SK-N-SH treated with all-trans-retinoic acid at 6 μM for 48 hours (cell line): Measurements from ENCODE around the gene MYO7A.

ENCODE experiments used
- ATAC-seq: fragments of 200-7000 bp; cut with Tn5 transposase; 3 replicates; pipeline ENCODE4 v1.9.1; 2020; ENCODE audit warnings: mild to moderate bottlenecking, moderate library complexity
- ARNTL ChIP-seq: fragments of 450-650 bp; formaldehyde crosslinking; IDR thresholded peaks from 2 replicates; pipeline ENCODE4 v1.5.0; 2020; ENCODE audit warnings: low read depth, mild to moderate bottlenecking, moderate library complexity, borderline replicate concordance
- BACH2 ChIP-seq: fragments of 250-450 bp; sonication (Bioruptor Pico); IDR thresholded peaks from 2 replicates; pipeline ENCODE4 v1.9.0; 2021; ENCODE audit warnings: mild to moderate bottlenecking, borderline replicate concordance
- CREB5 ChIP-seq: fragments of 250-450 bp; sonication (Bioruptor Pico); IDR thresholded peaks from 2 replicates; pipeline ENCODE4 v1.5.1; 2020; ENCODE audit warnings: low read depth, mild to moderate bottlenecking, moderate library complexity
- CSDC2 ChIP-seq: fragments of 250-450 bp; sonication (Bioruptor Pico); IDR thresholded peaks from 2 replicates; pipeline ENCODE4 v1.5.0; 2020; ENCODE audit warnings: mild to moderate bottlenecking, moderate library complexity
- CSRNP3 ChIP-seq: fragments of 250-450 bp; sonication (Bioruptor Pico); IDR thresholded peaks from 2 replicates; pipeline ENCODE4 v1.5.1; 2021; ENCODE audit warnings: mild to moderate bottlenecking, moderate library complexity
- ESRRG ChIP-seq: fragments of 250-450 bp; sonication (Bioruptor Pico); IDR thresholded peaks from 2 replicates; pipeline ENCODE4 v1.6.1; 2021; ENCODE audit warnings: mild to moderate bottlenecking
- GLIS3 ChIP-seq: fragments of 250-450 bp; sonication (Bioruptor Pico); IDR thresholded peaks from 2 replicates; pipeline ENCODE4 v1.5.0; 2020; ENCODE audit warnings: mild to moderate bottlenecking, moderate library complexity
- ISL1 ChIP-seq: fragments of 250-450 bp; sonication (Bioruptor Pico); IDR thresholded peaks from 2 replicates; pipeline ENCODE4 v2.1.2; 2022; ENCODE audit warnings: mild to moderate bottlenecking, moderate library complexity
- OSR1 ChIP-seq: fragments of 250-450 bp; sonication (Bioruptor Pico); IDR thresholded peaks from 2 replicates; pipeline ENCODE4 v1.8.0; 2022; ENCODE audit warnings: moderate library complexity, mild to moderate bottlenecking, inconsistent platforms
- PATZ1 ChIP-seq: fragments of 250-450 bp; sonication (Bioruptor Pico); IDR thresholded peaks from 2 replicates; pipeline ENCODE4 v1.8.0; 2020; ENCODE audit warnings: mild to moderate bottlenecking, moderate library complexity, borderline replicate concordance
- POU6F1 ChIP-seq: fragments of 250-450 bp; sonication (Bioruptor Pico); IDR thresholded peaks from 2 replicates; pipeline ENCODE4 v1.8.0; 2021; ENCODE audit warnings: low read depth, mild to moderate bottlenecking, moderate library complexity, borderline replicate concordance
- PPARA ChIP-seq: fragments of 250-450 bp; sonication (Bioruptor Pico); IDR thresholded peaks from 2 replicates; pipeline ENCODE4 v1.5.0; 2020; ENCODE audit warnings: mild to moderate bottlenecking, borderline replicate concordance
- RARB ChIP-seq: fragments of 250-450 bp; sonication (Bioruptor Pico); IDR thresholded peaks from 2 replicates; pipeline ENCODE4 v1.8.0; 2021; ENCODE audit warnings: mild to moderate bottlenecking, moderate library complexity
- SNAI2 ChIP-seq: fragments of 250-450 bp; sonication (Bioruptor Pico); IDR thresholded peaks from 2 replicates; pipeline ENCODE4 v1.5.0; 2020; ENCODE audit warnings: mild to moderate bottlenecking, moderate library complexity
- TCF4 ChIP-seq: fragments of 250-450 bp; sonication (Bioruptor Pico); IDR thresholded peaks from 2 replicates; pipeline ENCODE4 v1.8.0; 2021; ENCODE audit warnings: mild to moderate bottlenecking, moderate library complexity, borderline replicate concordance
- TOX ChIP-seq: fragments of 250-450 bp; sonication (Bioruptor Pico); IDR thresholded peaks from 2 replicates; pipeline ENCODE4 v1.8.0; 2021; ENCODE audit warnings: mild to moderate bottlenecking, moderate library complexity, borderline replicate concordance
- TSHZ2 ChIP-seq: fragments of 250-450 bp; sonication (Bioruptor Pico); IDR thresholded peaks from 2 replicates; pipeline ENCODE4 v1.5.0; 2020; ENCODE audit warnings: mild to moderate bottlenecking, moderate library complexity
- ZC3H10 ChIP-seq: fragments of 250-450 bp; sonication (Bioruptor Pico); IDR thresholded peaks from 2 replicates; pipeline ENCODE4 v1.5.1; 2021; ENCODE audit warnings: mild to moderate bottlenecking, moderate library complexity
- ZFP3 ChIP-seq: fragments of 250-450 bp; sonication (Bioruptor Pico); IDR thresholded peaks from 2 replicates; pipeline ENCODE4 v1.5.0; 2020; ENCODE audit warnings: mild to moderate bottlenecking, moderate library complexity
- ZFP30 ChIP-seq: fragments of 450-650 bp; formaldehyde crosslinking; IDR thresholded peaks from 2 replicates; pipeline ENCODE4 v1.5.0; 2022; ENCODE audit warnings: mild to moderate bottlenecking, moderate library complexity
- ZNF565 ChIP-seq: fragments of 450-650 bp; formaldehyde crosslinking; conservative IDR thresholded peaks from 2 replicates; pipeline ENCODE4 v1.5.0; 2020; ENCODE audit warnings: low read depth, mild to moderate bottlenecking, moderate library complexity
- ZNF70 ChIP-seq: fragments of 450-650 bp; formaldehyde crosslinking; IDR thresholded peaks from 2 replicates; pipeline ENCODE4 v1.5.0; 2020; ENCODE audit warnings: mild to moderate bottlenecking, moderate library complexity
- ZNF8 ChIP-seq: fragments of 450-650 bp; formaldehyde crosslinking; IDR thresholded peaks from 2 replicates; pipeline ENCODE4 v1.5.0; 2020; ENCODE audit warnings: mild to moderate bottlenecking, moderate library complexity

MYO7A gene

GRCh38 chr11:77106759-77107158 lies 21.3 kb upstream of the MYO7A start:
- no peak for ATAC-seq
- TF ChIP-seq ESRRG (no peak), TOX (CRISPR knock-in tag) (no peak), TSHZ2 (CRISPR knock-in tag) (no peak), ZC3H10 (CRISPR knock-in tag) (no peak), ZFP30 (CRISPR knock-in tag) (no peak), RARB (CRISPR knock-in tag) (no peak), SNAI2 (CRISPR knock-in tag) (no peak), ARNTL (CRISPR knock-in tag) (no peak), ZNF565 (CRISPR knock-in tag) (no peak), CSRNP3 (CRISPR knock-in tag) (no peak), TCF4 (no peak), CSDC2 (no peak), ISL1 (CRISPR knock-in tag) (no peak), GLIS3 (CRISPR knock-in tag) (no peak), ZFP3 (CRISPR knock-in tag) (no peak)

GRCh38 chr11:77107950-77108349 lies 20.1 kb upstream of the MYO7A start:
- peak; percentile 72 for ATAC-seq
- no peak for TF ChIP-seq CSRNP3 (CRISPR knock-in tag)
- peak; percentile 26; the same call in 1 of the 2 replicates for TF ChIP-seq CREB5 (CRISPR knock-in tag)
- no peak for TF ChIP-seq GLIS3 (CRISPR knock-in tag)
- TF ChIP-seq RARB (CRISPR knock-in tag): no peak
- TF ChIP-seq ZFP3 (CRISPR knock-in tag): peak; percentile 77
- TF ChIP-seq ZNF565 (CRISPR knock-in tag): no peak
- TF ChIP-seq OSR1: no peak
- no peak for TF ChIP-seq ZNF8 (CRISPR knock-in tag)
- no peak for TF ChIP-seq SNAI2 (CRISPR knock-in tag)
- TF ChIP-seq, all 23 proteins: peak for 2

- no peak for TF ChIP-seq ESRRG
- TF ChIP-seq TOX (CRISPR knock-in tag): no peak
- no peak for TF ChIP-seq PATZ1 (CRISPR knock-in tag)
- TF ChIP-seq ZNF70: no peak
- no peak for TF ChIP-seq CSRNP3 (CRISPR knock-in tag)
- TF ChIP-seq TCF4: no peak
- TF ChIP-seq RARB (CRISPR knock-in tag): no peak
- TF ChIP-seq POU6F1: no peak
- no peak for TF ChIP-seq ZFP30 (CRISPR knock-in tag)
- TF ChIP-seq PPARA: no peak
- TF ChIP-seq BACH2 (CRISPR knock-in tag): no peak
- TF ChIP-seq TSHZ2 (CRISPR knock-in tag): no peak
- no peak for ATAC-seq
Measured at GRCh38 chr11:77108436-77108835, 19.6 kb upstream of the MYO7A start.
